GM12878 (cell line): ENCODE measurements around the gene AHCYL2.

Experiments used
- EZH2 ChIP-seq: IDR thresholded peaks from 2 replicates; pipeline ENCODE4 v1.6.1; 2012; ENCODE audit warnings: low read depth, mild to moderate bottlenecking, control low read depth, inconsistent platforms, low read length, borderline replicate concordance; ENCODE audit not compliant: control insufficient read depth
- POLR2AphosphoS5 ChIP-seq: IDR thresholded peaks from 2 replicates; pipeline ENCODE4 v1.6.1; 2011; ENCODE audit warnings: mild to moderate bottlenecking, low read length, inconsistent platforms
- TF ChIP-seq, protein P1 (sequence below), 3 experiments: IDR thresholded peaks in 2 of 3; conservative IDR thresholded peaks in 1 of 3; 2 replicates each; pipeline ENCODE4 v1.5.1; 2011; ENCODE audit warnings: low read depth in 3 of 3, low read length in 3 of 3, mild to moderate bottlenecking in 3 of 3, control low read depth in 2 of 3, moderate library complexity in 2 of 3, inconsistent platforms in 1 of 3, mixed read lengths in 1 of 3; ENCODE audit not compliant: control insufficient read depth in 2 of 3, insufficient read depth in 1 of 3; ENCODE audit errors: extremely low read depth in 1 of 3
- TF ChIP-seq, protein P2 (sequence below): IDR thresholded peaks from 2 replicates; pipeline ENCODE4 v1.6.1; 2011; ENCODE audit warnings: borderline replicate concordance, low read depth, mild to moderate bottlenecking, moderate library complexity, low read length; ENCODE audit not compliant: insufficient read depth, poor library complexity, severe bottlenecking

DNA sequence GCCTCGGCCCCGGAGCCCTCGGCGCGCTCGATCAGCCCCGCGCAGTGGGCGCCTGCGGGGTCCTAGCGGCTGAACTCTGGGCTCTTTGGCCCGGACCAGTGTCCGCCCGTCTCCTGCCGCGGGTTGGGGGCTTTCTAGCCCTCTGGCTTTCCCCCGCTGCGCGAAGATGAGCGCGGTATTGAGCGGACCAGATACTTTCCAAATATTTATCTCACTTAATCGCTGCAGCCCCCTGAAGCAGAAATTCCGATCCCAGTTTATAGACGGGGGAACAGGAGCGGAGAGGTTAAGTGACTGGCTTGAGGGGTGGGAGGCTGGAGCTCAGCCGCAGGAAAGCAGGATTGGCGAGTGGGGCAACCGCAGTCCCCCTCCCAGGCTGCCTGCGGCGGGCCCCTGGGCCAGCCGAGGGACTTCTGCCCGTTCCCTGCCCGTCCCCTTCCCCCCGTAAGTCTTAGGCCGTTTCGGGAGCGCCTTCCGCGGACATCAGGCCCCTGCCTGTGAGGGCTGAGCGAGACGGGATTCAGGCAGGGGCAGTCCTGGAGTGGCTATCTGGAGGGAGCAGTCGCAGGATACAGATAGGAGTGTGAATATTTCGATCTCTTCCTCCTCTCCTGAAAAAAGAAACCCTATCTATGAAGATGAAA is 210.0 kb downstream of the AHCYL2 start:
- TF ChIP-seq, protein P1, sequence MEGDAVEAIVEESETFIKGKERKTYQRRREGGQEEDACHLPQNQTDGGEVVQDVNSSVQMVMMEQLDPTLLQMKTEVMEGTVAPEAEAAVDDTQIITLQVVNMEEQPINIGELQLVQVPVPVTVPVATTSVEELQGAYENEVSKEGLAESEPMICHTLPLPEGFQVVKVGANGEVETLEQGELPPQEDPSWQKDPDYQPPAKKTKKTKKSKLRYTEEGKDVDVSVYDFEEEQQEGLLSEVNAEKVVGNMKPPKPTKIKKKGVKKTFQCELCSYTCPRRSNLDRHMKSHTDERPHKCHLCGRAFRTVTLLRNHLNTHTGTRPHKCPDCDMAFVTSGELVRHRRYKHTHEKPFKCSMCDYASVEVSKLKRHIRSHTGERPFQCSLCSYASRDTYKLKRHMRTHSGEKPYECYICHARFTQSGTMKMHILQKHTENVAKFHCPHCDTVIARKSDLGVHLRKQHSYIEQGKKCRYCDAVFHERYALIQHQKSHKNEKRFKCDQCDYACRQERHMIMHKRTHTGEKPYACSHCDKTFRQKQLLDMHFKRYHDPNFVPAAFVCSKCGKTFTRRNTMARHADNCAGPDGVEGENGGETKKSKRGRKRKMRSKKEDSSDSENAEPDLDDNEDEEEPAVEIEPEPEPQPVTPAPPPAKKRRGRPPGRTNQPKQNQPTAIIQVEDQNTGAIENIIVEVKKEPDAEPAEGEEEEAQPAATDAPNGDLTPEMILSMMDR (IDR thresholded peaks at IDR 0.05 in 2 of 3, conservative IDR thresholded peaks at IDR 0.05 in 1 of 3; ENCODE audit: control insufficient read depth in 2 of 3, extremely low read depth in 1 of 3, insufficient read depth in 1 of 3, low read depth in 3 of 3, low read length in 3 of 3), result no peak
- TF ChIP-seq EZH2 (no peak), POLR2AphosphoS5 (no peak)
- TF ChIP-seq, protein P2, sequence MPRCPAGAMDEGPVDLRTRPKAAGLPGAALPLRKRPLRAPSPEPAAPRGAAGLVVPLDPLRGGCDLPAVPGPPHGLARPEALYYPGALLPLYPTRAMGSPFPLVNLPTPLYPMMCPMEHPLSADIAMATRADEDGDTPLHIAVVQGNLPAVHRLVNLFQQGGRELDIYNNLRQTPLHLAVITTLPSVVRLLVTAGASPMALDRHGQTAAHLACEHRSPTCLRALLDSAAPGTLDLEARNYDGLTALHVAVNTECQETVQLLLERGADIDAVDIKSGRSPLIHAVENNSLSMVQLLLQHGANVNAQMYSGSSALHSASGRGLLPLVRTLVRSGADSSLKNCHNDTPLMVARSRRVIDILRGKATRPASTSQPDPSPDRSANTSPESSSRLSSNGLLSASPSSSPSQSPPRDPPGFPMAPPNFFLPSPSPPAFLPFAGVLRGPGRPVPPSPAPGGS, result no peak
